HepG2 (cell line): ENCODE data around the gene SOWAHA. TPM values are rescaled to one million over a fixed set of nuclear protein-coding genes. Genes with fewer than 3 reads are reported as not detected.

Experiments
- BCL6 ChIP-seq: IDR thresholded peaks from 2 replicates; pipeline ENCODE4 v1.6.1; 2016; ENCODE audit warnings: missing genetic modification reagents, missing compliant biosample characterization
- CEBPB ChIP-seq: IDR thresholded peaks from 2 replicates; pipeline ENCODE4 v1.6.1; 2011; ENCODE audit warnings: low read depth, low read length, improper control_type of control experiment, borderline replicate concordance
- GFI1 ChIP-seq: sonication (generic); formaldehyde crosslinking; IDR thresholded peaks from 2 replicates; pipeline ENCODE4 v1.5.0; 2020; ENCODE audit warnings: missing genetic modification reagents, mild to moderate bottlenecking, borderline replicate concordance
- HNF4A ChIP-seq: sonication (generic); formaldehyde crosslinking; IDR thresholded peaks from 2 replicates; pipeline ENCODE4 v1.4.0; 2020; ENCODE audit warnings: missing genetic modification reagents
- HNF4G ChIP-seq, 2 experiments: sonication (generic) in 1 of 2; formaldehyde crosslinking in 1 of 2; IDR thresholded peaks; 2 replicates each; pipeline versions ENCODE4 v1.4.0 to v1.6.1; 2011 to 2020; ENCODE audit warnings: borderline replicate concordance in 2 of 2, low read depth in 2 of 2, mild to moderate bottlenecking in 2 of 2, low read length in 1 of 2, missing genetic modification reagents in 1 of 2, moderate library complexity in 1 of 2
- NCOA2 ChIP-seq: sonication (generic); formaldehyde crosslinking; IDR thresholded peaks from 2 replicates; pipeline ENCODE4 v1.8.0; 2022; ENCODE audit warnings: inconsistent platforms
- NCOR1 ChIP-seq: fragments of 200-600 bp; sonication (generic); IDR thresholded peaks from 2 replicates; pipeline ENCODE4 v1.7.0; 2017; ENCODE audit warnings: antibody characterized with exemption, low read length, borderline replicate concordance
- NR2F6 ChIP-seq, 2 experiments: IDR thresholded peaks; 2 replicates each; pipeline ENCODE4 v1.6.1; 2016; ENCODE audit warnings: antibody characterized with exemption in 1 of 2, mild to moderate bottlenecking in 1 of 2
- RARA ChIP-seq: IDR thresholded peaks from 2 replicates; pipeline ENCODE4 v1.6.1; 2016; ENCODE audit warnings: missing genetic modification reagents, missing compliant biosample characterization
- SOX5 ChIP-seq: IDR thresholded peaks from 2 replicates; pipeline ENCODE4 v1.6.1; 2016; ENCODE audit warnings: borderline replicate concordance
- ZKSCAN1 ChIP-seq: fragments of 150-350 bp; IDR thresholded peaks from 2 replicates; pipeline ENCODE4 v1.6.1; 2014; ENCODE audit warnings: low read length
- polyA plus RNA-seq, 8 experiments: library from polyadenylated mRNA; depleted of rRNA in 3 of 8; stranded (reverse) in 7 of 8; unstranded in 1 of 8; fragments of >200 nt; fragmentation: Illumina TruSeq in 4 of 8; extraction: Trizol in 4 of 8; gene quantifications; 2 replicates each; pipeline versions ENCODE4 v1.2.1 to v1.2.3, GENCODE V29; 2011 to 2016; ENCODE audit warnings: low read depth in 4 of 8, missing spikeins in 1 of 8, mixed read lengths in 1 of 8; ENCODE audit not compliant: insufficient read depth in 1 of 8
- total RNA-seq, 5 experiments: library from RNA; depleted of rRNA; stranded (reverse); fragments of >200 nt; fragmentation: Illumina TruSeq; extraction: Trizol; gene quantifications; 2 replicates each; pipeline ENCODE4 v1.2.3, GENCODE V29; 2016; ENCODE audit warnings: low read depth in 1 of 5
- TF ChIP-seq, protein P1 (sequence below): sonication (generic); formaldehyde crosslinking; IDR thresholded peaks from 2 replicates; pipeline ENCODE4 v1.4.0; 2020; ENCODE audit warnings: missing genetic modification reagents, borderline replicate concordance
- TF ChIP-seq, protein P2 (sequence below): sonication (generic); formaldehyde crosslinking; IDR thresholded peaks from 2 replicates; pipeline ENCODE4 v1.4.0; 2020; ENCODE audit warnings: mild to moderate bottlenecking, missing genetic modification reagents
- TF ChIP-seq, protein P3 (sequence below): sonication (generic); formaldehyde crosslinking; IDR thresholded peaks from 2 replicates; pipeline ENCODE4 v1.4.0; 2020; ENCODE audit warnings: missing genetic modification reagents
- TF ChIP-seq, protein P4 (sequence below), 2 experiments: fragments of 450-650 bp in 1 of 2; sonication (generic) in 1 of 2; formaldehyde crosslinking; IDR thresholded peaks; 2 replicates each; pipeline versions ENCODE4 v1.5.0 to v1.8.0; 2020 to 2022; ENCODE audit warnings: mild to moderate bottlenecking in 1 of 2, missing genetic modification reagents in 1 of 2
- TF ChIP-seq, protein P5 (sequence below): IDR thresholded peaks from 2 replicates; pipeline ENCODE4 v1.4.0; 2020; ENCODE audit warnings: mild to moderate bottlenecking, missing genetic modification reagents

Gene SOWAHA
- total and polyA plus RNA-seq, 2 of the 13 experiments (the other 11 are each of a cell fraction or from before 2014, with no cell fraction given) = 0.95 to 1.9 TPM

DNA sequence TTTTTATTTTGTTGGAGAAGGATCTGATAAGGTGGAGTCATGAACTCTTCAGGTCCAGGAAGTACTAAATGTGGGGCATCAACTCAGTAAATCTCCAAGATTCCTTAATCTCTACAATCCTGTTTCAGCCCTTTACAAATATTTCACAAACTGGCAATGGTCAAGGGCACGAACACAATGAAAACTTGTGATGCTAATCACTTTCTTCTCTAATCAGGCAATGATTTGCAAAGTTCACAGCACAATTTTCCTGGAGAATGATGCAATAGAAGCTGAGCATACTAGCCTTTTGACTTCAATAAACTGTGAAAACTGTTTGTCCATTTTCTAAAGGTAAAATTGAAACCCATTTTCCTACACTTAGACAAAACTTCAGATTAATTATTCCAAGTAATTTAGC is 36.2 kb downstream of the SOWAHA start (continued):
- TF ChIP-seq, protein P1, sequence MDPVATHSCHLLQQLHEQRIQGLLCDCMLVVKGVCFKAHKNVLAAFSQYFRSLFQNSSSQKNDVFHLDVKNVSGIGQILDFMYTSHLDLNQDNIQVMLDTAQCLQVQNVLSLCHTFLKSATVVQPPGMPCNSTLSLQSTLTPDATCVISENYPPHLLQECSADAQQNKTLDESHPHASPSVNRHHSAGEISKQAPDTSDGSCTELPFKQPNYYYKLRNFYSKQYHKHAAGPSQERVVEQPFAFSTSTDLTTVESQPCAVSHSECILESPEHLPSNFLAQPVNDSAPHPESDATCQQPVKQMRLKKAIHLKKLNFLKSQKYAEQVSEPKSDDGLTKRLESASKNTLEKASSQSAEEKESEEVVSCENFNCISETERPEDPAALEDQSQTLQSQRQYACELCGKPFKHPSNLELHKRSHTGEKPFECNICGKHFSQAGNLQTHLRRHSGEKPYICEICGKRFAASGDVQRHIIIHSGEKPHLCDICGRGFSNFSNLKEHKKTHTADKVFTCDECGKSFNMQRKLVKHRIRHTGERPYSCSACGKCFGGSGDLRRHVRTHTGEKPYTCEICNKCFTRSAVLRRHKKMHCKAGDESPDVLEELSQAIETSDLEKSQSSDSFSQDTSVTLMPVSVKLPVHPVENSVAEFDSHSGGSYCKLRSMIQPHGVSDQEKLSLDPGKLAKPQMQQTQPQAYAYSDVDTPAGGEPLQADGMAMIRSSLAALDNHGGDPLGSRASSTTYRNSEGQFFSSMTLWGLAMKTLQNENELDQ (CRISPR knock-in tag) = no peak
- TF ChIP-seq CEBPB (peak; percentile 92), GFI1 (CRISPR knock-in tag) (peak; percentile 64; the same call in 1 of the 2 replicates), SOX5 (CRISPR knock-in tag) (peak; percentile 60; the same call in 1 of the 2 replicates), ZKSCAN1 (no peak), NR2F6 (IDR thresholded peaks at IDR 0.05) (peak; percentile 62; the same call in 1 of the 2 replicates), NR2F6 (CRISPR knock-in tag; IDR thresholded peaks at IDR 0.05) (peak; percentile 33; the same call in 1 of the 2 replicates), NCOA2 (peak; percentile 85), RARA (CRISPR knock-in tag) (peak; percentile 33; the same call in 1 of the 2 replicates), HNF4A (CRISPR knock-in tag) (peak; percentile 71), HNF4G (IDR thresholded peaks at IDR 0.05; ENCODE audit: borderline replicate concordance, low read depth, low read length) (peak; percentile 41; the same call in 1 of the 2 replicates), HNF4G (CRISPR knock-in tag; IDR thresholded peaks at IDR 0.05; ENCODE audit: borderline replicate concordance, low read depth) (no peak), NCOR1 (peak; percentile 57; the same call in 1 of the 2 replicates), BCL6 (CRISPR knock-in tag) (peak; percentile 58)
- TF ChIP-seq, protein P2, sequence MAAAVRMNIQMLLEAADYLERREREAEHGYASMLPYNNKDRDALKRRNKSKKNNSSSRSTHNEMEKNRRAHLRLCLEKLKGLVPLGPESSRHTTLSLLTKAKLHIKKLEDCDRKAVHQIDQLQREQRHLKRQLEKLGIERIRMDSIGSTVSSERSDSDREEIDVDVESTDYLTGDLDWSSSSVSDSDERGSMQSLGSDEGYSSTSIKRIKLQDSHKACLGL (CRISPR knock-in tag) = no peak
- TF ChIP-seq, protein P3, sequence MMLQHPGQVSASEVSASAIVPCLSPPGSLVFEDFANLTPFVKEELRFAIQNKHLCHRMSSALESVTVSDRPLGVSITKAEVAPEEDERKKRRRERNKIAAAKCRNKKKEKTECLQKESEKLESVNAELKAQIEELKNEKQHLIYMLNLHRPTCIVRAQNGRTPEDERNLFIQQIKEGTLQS (CRISPR knock-in tag) = peak; percentile 69; the same call in 1 of the 2 replicates
- TF ChIP-seq, protein P4, sequence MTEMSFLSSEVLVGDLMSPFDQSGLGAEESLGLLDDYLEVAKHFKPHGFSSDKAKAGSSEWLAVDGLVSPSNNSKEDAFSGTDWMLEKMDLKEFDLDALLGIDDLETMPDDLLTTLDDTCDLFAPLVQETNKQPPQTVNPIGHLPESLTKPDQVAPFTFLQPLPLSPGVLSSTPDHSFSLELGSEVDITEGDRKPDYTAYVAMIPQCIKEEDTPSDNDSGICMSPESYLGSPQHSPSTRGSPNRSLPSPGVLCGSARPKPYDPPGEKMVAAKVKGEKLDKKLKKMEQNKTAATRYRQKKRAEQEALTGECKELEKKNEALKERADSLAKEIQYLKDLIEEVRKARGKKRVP (CRISPR knock-in tag; IDR thresholded peaks at IDR 0.05) = peak; percentile 82 to 95
- TF ChIP-seq, protein P5, sequence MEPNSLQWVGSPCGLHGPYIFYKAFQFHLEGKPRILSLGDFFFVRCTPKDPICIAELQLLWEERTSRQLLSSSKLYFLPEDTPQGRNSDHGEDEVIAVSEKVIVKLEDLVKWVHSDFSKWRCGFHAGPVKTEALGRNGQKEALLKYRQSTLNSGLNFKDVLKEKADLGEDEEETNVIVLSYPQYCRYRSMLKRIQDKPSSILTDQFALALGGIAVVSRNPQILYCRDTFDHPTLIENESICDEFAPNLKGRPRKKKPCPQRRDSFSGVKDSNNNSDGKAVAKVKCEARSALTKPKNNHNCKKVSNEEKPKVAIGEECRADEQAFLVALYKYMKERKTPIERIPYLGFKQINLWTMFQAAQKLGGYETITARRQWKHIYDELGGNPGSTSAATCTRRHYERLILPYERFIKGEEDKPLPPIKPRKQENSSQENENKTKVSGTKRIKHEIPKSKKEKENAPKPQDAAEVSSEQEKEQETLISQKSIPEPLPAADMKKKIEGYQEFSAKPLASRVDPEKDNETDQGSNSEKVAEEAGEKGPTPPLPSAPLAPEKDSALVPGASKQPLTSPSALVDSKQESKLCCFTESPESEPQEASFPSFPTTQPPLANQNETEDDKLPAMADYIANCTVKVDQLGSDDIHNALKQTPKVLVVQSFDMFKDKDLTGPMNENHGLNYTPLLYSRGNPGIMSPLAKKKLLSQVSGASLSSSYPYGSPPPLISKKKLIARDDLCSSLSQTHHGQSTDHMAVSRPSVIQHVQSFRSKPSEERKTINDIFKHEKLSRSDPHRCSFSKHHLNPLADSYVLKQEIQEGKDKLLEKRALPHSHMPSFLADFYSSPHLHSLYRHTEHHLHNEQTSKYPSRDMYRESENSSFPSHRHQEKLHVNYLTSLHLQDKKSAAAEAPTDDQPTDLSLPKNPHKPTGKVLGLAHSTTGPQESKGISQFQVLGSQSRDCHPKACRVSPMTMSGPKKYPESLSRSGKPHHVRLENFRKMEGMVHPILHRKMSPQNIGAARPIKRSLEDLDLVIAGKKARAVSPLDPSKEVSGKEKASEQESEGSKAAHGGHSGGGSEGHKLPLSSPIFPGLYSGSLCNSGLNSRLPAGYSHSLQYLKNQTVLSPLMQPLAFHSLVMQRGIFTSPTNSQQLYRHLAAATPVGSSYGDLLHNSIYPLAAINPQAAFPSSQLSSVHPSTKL (CRISPR knock-in tag) = peak; percentile 54
